ENCODE measurements around the gene SLC22A4. TPM values are rescaled to one million over a fixed set of nuclear protein-coding genes. Genes with fewer than 3 reads are reported as not detected.
A peak's percentile ranks its signal among the peaks of the same experiment; 100 is the strongest.

SLC22A4 gene
- polyA plus RNA-seq, 4 donors = 1.5 to 10.9 (median 5.0) TPM

GRCh38 chr5:132388244-132389050 is 94.3 kb downstream of the SLC22A4 start:
- peaks cover 5 to 33% (median 17%) of the 10 kb centered on the region in 3 donors for H3K4me1 ChIP-seq (ENCODE audit: control insufficient read depth in 3 of 3, insufficient read depth in 2 of 3, low read depth in 1 of 3, low read length in 2 of 3)
- H3K27ac ChIP-seq (ENCODE audit: low read depth in 1 of 3, low read length in 2 of 3) = peak overlapping the region; percentile 81 to 95 (median 94)
- FAIRE-seq (no peak), DNase-seq (peak in 1 of 2 donors; percentile 60)
- peaks cover 0 to 74% (median 11%) of the 10 kb centered on the region in 3 donors for H3K36me3 ChIP-seq (ENCODE audit: control insufficient read depth in 3 of 3, insufficient read depth in 2 of 3, low read depth in 1 of 3, low read length in 3 of 3)
- 50 to 67% (median 63%) methylated on average over 8 of the region's 8 CpGs for WGBS, 3 donors
- no peak overlapping the region for H3K4me3 ChIP-seq (ENCODE audit: low read depth in 1 of 3, low read length in 3 of 3)
- H3K9me3 ChIP-seq (ENCODE audit: control insufficient read depth in 2 of 2, insufficient read depth in 1 of 2, low read depth in 1 of 2, low read length in 1 of 2) = no peaks in the 10 kb centered on the region
- no peaks in the 10 kb centered on the region for H3K27me3 ChIP-seq (ENCODE audit: control insufficient read depth in 3 of 3, insufficient read depth in 3 of 3, low read length in 3 of 3)

- Histone ChIP-seq H3K9me3 (ENCODE audit: control insufficient read depth in 2 of 2, insufficient read depth in 1 of 2, low read depth in 1 of 2, low read length in 1 of 2) (no peaks in the 10 kb centered on the region), H3K4me1 (ENCODE audit: control insufficient read depth in 3 of 3, insufficient read depth in 2 of 3, low read depth in 1 of 3, low read length in 2 of 3) (peaks cover 5 to 33% (median 17%) of the 10 kb centered on the region in 3 donors), H3K27me3 (ENCODE audit: control insufficient read depth in 3 of 3, insufficient read depth in 3 of 3, low read length in 3 of 3) (no peaks in the 10 kb centered on the region), H3K36me3 (ENCODE audit: control insufficient read depth in 3 of 3, insufficient read depth in 2 of 3, low read depth in 1 of 3, low read length in 3 of 3) (peaks cover 0 to 74% (median 11%) of the 10 kb centered on the region in 3 donors), H3K4me3 (ENCODE audit: low read depth in 1 of 3, low read length in 3 of 3) (no peak overlapping the region), H3K27ac (ENCODE audit: low read depth in 1 of 3, low read length in 2 of 3) (peak overlapping the region; percentile 53 to 95 (median 94))
- FAIRE-seq = no peak
- WGBS, 3 donors = 91 to 100% (median 93%) methylated on average over 1 of the region's 1 CpG
- no peak for DNase-seq
Measured at GRCh38 chr5:132389051-132389331, 94.8 kb downstream of the SLC22A4 start.

- DNase-seq (peak in 1 of 2 donors; percentile 37), FAIRE-seq (no peak)
- Histone ChIP-seq H3K27ac (ENCODE audit: low read depth in 1 of 3, low read length in 2 of 3) (peak overlapping the region; percentile 53 to 95 (median 94)), H3K4me1 (ENCODE audit: control insufficient read depth in 3 of 3, insufficient read depth in 2 of 3, low read depth in 1 of 3, low read length in 2 of 3) (peaks cover 5 to 33% (median 17%) of the 10 kb centered on the region in 3 donors), H3K36me3 (ENCODE audit: control insufficient read depth in 3 of 3, insufficient read depth in 2 of 3, low read depth in 1 of 3, low read length in 3 of 3) (peaks cover 0 to 69% (median 11%) of the 10 kb centered on the region in 3 donors), H3K4me3 (ENCODE audit: low read depth in 1 of 3, low read length in 3 of 3) (no peak overlapping the region), H3K9me3 (ENCODE audit: control insufficient read depth in 2 of 2, insufficient read depth in 1 of 2, low read depth in 1 of 2, low read length in 1 of 2) (no peaks in the 10 kb centered on the region), H3K27me3 (ENCODE audit: control insufficient read depth in 3 of 3, insufficient read depth in 3 of 3, low read length in 3 of 3) (no peaks in the 10 kb centered on the region)
- 91 to 96% (median 95%) methylated on average over 10 of the region's 10 CpGs for WGBS, 3 donors
Measured at GRCh38 chr5:132389585-132390286, 95.5 kb downstream of the SLC22A4 start.

GRCh38 chr5:132391247-132391646 is 97.1 kb downstream of the SLC22A4 start:
- H3K4me1 ChIP-seq (ENCODE audit: control insufficient read depth in 3 of 3, insufficient read depth in 2 of 3, low read depth in 1 of 3, low read length in 2 of 3) = peaks cover 5 to 25% (median 17%) of the 10 kb centered on the region in 3 donors
- H3K4me3 ChIP-seq (ENCODE audit: low read depth in 1 of 3, low read length in 3 of 3) = no peak overlapping the region
- FAIRE-seq (no peak), DNase-seq (no peak)
- H3K9me3 ChIP-seq (ENCODE audit: control insufficient read depth in 2 of 2, insufficient read depth in 1 of 2, low read depth in 1 of 2, low read length in 1 of 2) = no peaks in the 10 kb centered on the region
- no peaks in the 10 kb centered on the region for H3K27me3 ChIP-seq (ENCODE audit: control insufficient read depth in 3 of 3, insufficient read depth in 3 of 3, low read length in 3 of 3)
- H3K27ac ChIP-seq (ENCODE audit: low read depth in 1 of 3, low read length in 2 of 3) = no peak overlapping the region
- 69 to 87% (median 76%) methylated on average over 5 of the region's 5 CpGs for WGBS, 3 donors
- peaks cover 0 to 59% (median 15%) of the 10 kb centered on the region in 3 donors for H3K36me3 ChIP-seq (ENCODE audit: control insufficient read depth in 3 of 3, insufficient read depth in 2 of 3, low read depth in 1 of 3, low read length in 3 of 3)

GRCh38 chr5:132391870-132392269 is 97.7 kb downstream of the SLC22A4 start:
- H3K36me3 ChIP-seq (ENCODE audit: control insufficient read depth in 3 of 3, insufficient read depth in 2 of 3, low read depth in 1 of 3, low read length in 3 of 3) = peaks cover 0 to 52% (median 15%) of the 10 kb centered on the region in 3 donors
- H3K4me3 ChIP-seq (ENCODE audit: low read depth in 1 of 3, low read length in 3 of 3) = no peak overlapping the region
- DNase-seq (no peak), FAIRE-seq (no peak)
- H3K9me3 ChIP-seq (ENCODE audit: control insufficient read depth in 2 of 2, insufficient read depth in 1 of 2, low read depth in 1 of 2, low read length in 1 of 2) = no peaks in the 10 kb centered on the region
- peaks cover 4 to 19% (median 16%) of the 10 kb centered on the region in 3 donors for H3K4me1 ChIP-seq (ENCODE audit: control insufficient read depth in 3 of 3, insufficient read depth in 2 of 3, low read depth in 1 of 3, low read length in 2 of 3)
- no peaks in the 10 kb centered on the region for H3K27me3 ChIP-seq (ENCODE audit: control insufficient read depth in 3 of 3, insufficient read depth in 3 of 3, low read length in 3 of 3)
- H3K27ac ChIP-seq (ENCODE audit: low read depth in 1 of 3, low read length in 2 of 3) = no peak overlapping the region

GRCh38 chr5:132392411-132392810 is 98.2 kb downstream of the SLC22A4 start:
- H3K4me3 ChIP-seq (ENCODE audit: low read depth in 1 of 3, low read length in 3 of 3) = no peak overlapping the region
- no peaks in the 10 kb centered on the region for H3K9me3 ChIP-seq (ENCODE audit: control insufficient read depth in 2 of 2, insufficient read depth in 1 of 2, low read depth in 1 of 2, low read length in 1 of 2)
- peaks cover 2 to 13% (median 13%) of the 10 kb centered on the region in 3 donors for H3K4me1 ChIP-seq (ENCODE audit: control insufficient read depth in 3 of 3, insufficient read depth in 2 of 3, low read depth in 1 of 3, low read length in 2 of 3)
- 90 to 91% (median 91%) methylated on average over 8 of the region's 8 CpGs for WGBS, 3 donors
- FAIRE-seq (no peak), DNase-seq (no peak)
- peaks cover 0 to 52% (median 15%) of the 10 kb centered on the region in 3 donors for H3K36me3 ChIP-seq (ENCODE audit: control insufficient read depth in 3 of 3, insufficient read depth in 2 of 3, low read depth in 1 of 3, low read length in 3 of 3)
- H3K27ac ChIP-seq (ENCODE audit: low read depth in 1 of 3, low read length in 2 of 3) = no peak overlapping the region
- H3K27me3 ChIP-seq (ENCODE audit: control insufficient read depth in 3 of 3, insufficient read depth in 3 of 3, low read length in 3 of 3) = no peaks in the 10 kb centered on the region

- no peak overlapping the region for H3K4me3 ChIP-seq (ENCODE audit: low read depth in 1 of 3, low read length in 3 of 3)
- peaks cover 0 to 52% (median 15%) of the 10 kb centered on the region in 3 donors for H3K36me3 ChIP-seq (ENCODE audit: control insufficient read depth in 3 of 3, insufficient read depth in 2 of 3, low read depth in 1 of 3, low read length in 3 of 3)
- H3K9me3 ChIP-seq (ENCODE audit: control insufficient read depth in 2 of 2, insufficient read depth in 1 of 2, low read depth in 1 of 2, low read length in 1 of 2) = no peaks in the 10 kb centered on the region
- DNase-seq (no peak), FAIRE-seq (no peak)
- H3K27ac ChIP-seq (ENCODE audit: low read depth in 1 of 3, low read length in 2 of 3) = no peak overlapping the region
- peaks cover 0 to 11% (median 8%) of the 10 kb centered on the region in 3 donors for H3K4me1 ChIP-seq (ENCODE audit: control insufficient read depth in 3 of 3, insufficient read depth in 2 of 3, low read depth in 1 of 3, low read length in 2 of 3)
- no peaks in the 10 kb centered on the region for H3K27me3 ChIP-seq (ENCODE audit: control insufficient read depth in 3 of 3, insufficient read depth in 3 of 3, low read length in 3 of 3)
- 95 to 97% (median 96%) methylated on average over 6 of the region's 6 CpGs for WGBS, 3 donors
Measured at GRCh38 chr5:132392978-132393825, 99.0 kb downstream of the SLC22A4 start.
